Hypothalamus (tissue), 51 donors: ENCODE measurements around the gene S100A3.

Source experiments
- DNase-seq, 51 donors: peaks; one replicate each; lab custom pipeline; 2025; lab: John Stamatoyannopoulos, UW

S100A3 gene

DNA sequence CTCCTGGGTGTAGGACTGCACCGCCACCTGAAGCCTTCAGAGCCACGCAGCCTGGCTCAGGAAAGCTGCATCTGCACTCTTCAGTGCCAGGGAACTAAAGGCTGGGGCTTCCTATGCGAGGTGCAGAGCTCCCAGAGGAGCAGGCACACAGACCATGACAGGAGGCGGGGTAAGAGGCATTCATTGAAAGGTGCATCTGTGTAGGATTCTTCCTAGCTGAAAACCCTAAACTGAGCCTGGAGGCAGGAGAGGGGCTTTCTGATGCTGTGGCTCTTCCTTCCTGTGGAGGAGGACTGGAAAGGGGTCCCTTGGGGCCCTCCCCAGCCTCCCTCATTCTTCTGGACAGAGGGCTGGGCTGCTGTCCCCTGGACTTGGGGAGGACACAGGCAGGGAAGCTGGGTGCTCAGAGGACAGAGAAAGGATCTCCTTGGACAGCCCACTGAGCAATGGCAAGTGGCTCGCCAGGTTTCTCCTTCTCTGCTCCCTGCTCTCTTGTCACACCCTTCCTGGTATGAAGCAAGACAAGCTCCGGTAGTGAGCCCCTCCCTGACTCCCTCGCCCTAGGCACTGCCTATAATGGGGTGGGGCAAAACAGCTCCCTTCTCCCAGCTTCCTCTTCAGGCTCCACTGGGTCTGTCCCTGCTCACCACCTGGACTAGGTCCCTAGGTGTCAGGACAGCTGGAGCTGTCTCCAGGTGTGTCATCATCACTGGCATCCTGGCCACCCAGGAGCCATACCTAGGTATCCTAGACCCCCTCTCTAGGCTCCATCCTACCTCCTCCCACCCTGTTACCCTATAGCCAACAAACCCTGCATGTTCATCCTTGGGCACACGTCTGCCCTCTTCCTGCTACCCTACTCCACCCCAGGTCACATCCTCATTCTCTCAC is 33.3 kb downstream of the S100A3 start:
- DNase-seq = no peak

DNA sequence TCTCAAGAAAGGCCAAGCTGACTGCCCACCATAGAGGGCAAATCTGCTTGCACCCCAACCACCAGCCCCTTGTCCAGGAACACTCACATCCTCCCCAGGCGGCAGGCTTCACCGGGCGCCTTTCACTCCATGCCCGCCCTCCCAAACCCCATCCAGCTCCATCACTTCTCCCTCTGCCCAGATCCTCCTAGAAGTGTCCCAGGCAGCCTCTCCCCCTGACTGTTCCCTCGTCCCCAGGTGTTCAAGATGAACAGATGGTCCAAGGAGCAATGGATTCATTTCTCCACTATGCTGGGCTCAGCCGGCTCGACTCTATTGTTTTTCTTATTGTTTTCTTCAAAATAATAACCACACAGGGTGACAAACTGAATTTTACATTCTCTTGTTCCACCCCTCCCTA is 35.4 kb downstream of the S100A3 start:
- no peak for DNase-seq

DNA sequence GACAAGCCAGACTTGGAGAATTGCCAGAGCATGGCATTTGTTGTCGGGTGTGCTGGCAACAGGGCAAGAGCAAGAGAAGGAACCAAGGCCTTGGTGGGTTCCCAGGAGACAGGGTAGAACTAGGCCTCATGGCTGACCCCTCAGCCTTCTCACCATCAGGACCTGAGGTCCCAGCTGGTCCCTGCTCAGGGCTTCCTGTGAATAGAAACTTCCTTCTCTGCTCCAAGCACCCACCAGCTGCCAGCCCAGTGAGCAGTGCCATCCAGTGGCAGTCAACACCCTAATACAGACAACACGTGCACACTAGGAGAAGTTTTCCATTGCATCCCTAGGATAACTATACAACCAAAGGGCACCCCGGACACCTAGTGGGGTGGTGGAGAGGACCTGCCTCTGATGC is 36.0 kb downstream of the S100A3 start:
- DNase-seq = peak in 5 of 51 donors; percentile 3 to 17 (median 14)

DNA sequence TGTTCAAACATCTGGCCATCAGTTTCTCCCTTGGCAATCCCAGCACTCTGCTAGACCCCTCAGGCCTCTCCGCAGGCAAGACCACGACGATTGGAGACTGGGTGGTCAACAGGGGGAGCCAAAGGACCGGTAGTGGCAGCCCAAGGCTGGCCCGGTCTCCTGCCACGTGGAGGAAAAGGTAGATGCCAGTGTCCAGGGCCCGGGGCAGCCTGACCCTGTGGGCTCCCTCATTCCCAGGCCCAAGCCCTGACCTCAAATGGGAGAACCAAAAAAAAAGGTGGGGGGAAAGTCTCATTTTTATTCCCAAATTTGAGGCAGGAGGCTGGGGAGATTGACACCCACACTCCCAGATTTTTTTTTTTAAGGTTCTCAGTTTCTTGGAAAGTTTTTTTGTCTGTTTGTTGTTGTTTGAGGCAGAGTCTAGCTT is 38.1 kb downstream of the S100A3 start:
- DNase-seq = peak in 47 of 51 donors; percentile 7 to 78 (median 46)

DNA sequence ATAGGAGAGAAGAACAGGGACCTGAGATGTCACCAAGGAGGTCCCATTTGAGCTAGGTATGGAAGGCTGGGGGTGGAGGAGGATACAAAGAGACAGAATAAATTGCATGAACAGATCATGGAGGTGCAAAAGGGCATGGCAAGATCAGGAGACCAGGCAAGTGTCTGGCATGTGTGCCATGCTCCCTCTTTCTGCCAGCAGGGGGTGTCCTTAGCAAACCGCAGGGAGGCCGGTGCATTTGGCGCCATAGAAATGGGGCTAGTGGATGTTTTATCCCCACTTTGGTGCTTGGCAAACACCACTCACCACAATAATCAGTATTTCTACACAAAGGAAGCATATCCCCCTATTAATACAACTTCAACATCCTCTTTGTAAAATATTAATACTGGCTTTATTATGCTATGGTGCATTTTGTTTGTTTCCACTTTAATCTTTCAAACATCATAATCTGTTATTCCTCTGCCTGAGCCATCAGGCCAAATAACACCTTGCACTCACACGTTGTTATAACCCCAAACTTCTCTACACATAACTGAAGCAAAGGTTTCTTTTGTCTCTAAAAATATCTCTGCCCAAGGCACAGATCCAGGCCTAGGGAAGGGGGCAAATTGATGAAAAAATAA is 39.2 kb downstream of the S100A3 start:
- DNase-seq = peak in 4 of 51 donors; percentile 3 to 25 (median 20)

DNA sequence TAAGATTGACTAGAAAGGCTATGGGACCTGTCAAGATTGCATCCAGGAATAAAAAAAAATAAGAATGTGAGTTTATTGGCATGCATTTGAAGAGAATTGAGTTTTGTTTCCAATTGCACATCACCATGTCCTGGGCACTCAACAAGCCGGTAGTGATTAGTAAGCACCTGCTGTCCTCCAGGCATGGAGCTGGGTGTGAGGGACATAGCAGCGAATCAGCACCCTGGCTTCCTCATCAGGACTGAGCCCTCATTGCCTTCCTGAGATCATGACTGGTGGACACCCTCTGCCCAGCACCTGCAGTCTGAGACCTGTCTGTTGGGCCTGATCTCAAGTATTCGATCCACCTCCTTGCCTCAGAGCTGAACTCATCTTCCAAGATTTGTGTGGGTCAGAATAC is 40.0 kb downstream of the S100A3 start:
- DNase-seq = no peak

DNA sequence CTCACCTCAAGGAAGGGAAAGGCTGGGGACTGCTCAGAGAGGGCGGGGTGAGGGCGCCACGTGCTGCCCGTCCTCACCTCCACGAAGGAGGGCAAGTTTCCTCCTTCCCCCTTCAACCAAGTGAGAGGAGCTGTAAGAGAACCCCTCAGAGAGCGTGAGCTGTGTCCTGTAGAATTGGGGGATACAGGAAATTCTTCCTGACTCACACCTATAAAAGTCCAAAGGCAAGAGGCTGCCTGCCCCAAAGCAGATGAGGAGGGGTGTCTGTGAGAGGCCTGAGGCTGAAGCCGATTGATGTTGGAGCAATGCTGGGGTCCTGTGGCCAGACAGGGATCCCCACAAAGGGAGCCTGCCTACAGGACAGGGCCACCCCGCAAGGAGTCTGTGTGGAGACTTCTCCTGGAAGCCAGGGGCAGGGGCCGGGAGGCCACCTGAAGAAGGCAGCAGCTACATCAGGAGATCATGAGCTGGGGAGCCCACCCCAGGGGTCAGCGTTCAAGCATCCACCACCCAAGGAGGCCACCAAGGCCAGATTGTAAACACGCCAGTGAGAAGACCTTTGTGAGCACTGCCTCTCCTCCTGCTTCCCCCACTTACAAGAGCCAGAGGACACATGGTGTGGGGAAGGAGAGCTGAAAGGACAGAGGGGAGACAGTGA is 41.0 kb downstream of the S100A3 start:
- DNase-seq = no peak

DNA sequence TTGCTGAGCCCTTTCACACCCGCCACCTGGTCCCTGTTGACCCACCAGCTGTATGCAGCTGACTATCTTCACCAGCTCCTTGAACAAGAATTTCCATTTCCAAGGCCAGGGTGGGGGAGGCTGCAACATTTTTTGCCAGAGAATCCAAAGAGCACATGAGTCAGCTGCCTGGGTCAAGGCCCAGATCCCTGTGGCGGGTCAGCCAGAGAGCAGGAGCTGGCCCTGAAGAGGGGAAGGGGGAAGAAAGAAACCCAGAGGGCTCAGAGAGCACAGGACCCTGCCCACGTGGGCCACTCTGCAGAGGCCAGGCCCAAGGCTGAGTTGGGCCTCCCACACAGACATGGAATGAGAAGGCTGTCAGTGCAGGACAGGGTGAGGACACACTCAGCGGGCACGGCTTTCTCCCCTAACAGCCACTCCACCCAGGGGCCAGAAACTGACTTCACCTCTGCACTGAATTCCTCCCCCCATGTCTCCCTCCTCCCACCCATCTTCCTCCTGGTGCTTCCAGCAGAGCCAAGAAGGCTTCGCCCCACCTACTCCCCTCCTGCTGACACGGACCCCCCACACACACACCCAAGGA is 42.1 kb downstream of the S100A3 start:
- peak in 11 of 51 donors; percentile 16 to 80 (median 31) for DNase-seq

DNA sequence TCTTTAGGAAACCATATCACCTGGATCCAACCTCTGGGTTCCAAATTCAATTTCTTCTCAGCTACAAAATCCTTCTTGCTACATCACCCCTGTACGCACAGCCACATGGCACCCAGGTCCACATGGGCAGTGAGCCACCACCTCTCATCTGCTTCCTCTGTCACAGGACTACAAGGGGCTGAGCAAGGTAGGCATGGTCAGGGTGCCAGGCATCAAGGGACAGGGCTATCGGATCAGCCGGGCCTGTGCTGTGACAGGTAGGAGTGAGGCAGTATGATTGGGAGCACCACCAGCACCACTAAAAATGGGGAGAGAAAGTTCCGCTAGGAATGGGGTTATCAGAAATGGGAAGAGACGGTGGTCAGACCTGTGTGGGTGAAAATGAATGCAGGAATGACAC is 42.7 kb downstream of the S100A3 start:
- no peak for DNase-seq

DNA sequence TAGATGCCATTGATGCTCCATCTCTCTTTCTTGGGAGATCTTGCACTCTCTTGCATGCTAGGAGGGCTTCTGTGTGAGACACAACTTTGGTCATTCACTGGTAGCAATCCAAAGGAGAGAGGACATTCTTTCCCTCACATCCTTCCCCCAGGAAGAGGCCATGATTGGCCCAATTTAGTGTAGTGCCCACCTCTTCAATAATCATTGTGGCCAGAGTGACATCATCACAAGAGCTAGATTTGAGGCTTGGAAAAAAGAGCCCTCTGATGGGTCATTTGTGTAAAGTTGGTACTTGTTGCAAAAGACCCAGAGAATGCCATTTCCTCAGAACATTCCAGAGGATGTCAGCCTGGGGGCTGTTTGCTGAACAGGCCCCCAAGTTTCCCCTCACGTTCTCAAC is 43.5 kb downstream of the S100A3 start:
- DNase-seq = no peak

DNA sequence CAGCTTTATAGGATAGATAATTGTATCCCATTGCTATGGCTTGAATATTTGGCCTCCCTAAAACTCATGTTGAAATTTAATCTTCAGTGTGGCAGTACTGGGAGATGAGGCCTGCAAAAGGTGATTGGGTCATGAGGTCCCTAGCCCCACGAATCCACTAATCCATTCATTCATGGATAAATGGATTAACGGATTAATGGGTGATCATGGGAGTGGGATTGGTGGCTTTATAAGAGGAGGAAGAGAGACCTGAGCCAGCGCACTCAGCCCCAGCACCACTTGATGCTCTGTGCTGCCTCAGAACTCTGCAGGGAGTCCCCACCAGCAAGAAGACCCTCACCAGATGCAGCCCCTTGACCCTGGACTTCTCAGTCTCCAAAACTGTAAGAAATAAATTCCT is 45.3 kb downstream of the S100A3 start:
- no peak for DNase-seq

DNA sequence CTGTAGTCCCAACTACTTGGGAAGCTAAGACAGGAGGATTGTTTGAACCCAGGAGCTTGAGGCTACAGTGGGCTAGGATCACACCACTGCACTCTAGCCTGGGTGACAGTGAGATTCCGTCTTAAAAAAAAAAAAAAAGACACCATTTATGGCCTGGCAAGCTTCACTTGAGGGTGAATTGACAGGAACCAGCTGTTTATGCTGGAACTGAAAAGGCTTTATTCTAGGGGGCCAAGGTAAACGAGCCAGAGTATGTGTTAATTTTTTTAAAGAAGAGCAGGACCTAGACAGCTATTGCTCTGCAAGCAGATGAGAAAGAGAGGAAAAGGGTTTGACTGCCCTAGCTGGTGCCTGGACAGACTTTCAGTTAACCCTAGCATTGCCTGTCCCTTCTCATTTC is 50.3 kb downstream of the S100A3 start:
- DNase-seq = no peak
